Middle frontal gyrus (tissue), 1 donor: ENCODE data around the gene RAI1.

ENCODE experiments used
- DNase-seq: peaks from one replicate; pipeline ENCODE4 v3.0.0-alpha.2; 2015; ENCODE audit warnings: low spot score; ENCODE audit errors: extremely low spot score

RAI1 gene

GRCh38 chr17:17698371-17698770, 17.1 kb downstream of the RAI1 start:
- no peak for DNase-seq

GRCh38 chr17:17698869-17699351, 17.7 kb downstream of the RAI1 start:
- DNase-seq: no peak

- no peak for DNase-seq
These were observed 18.2 kb downstream of the RAI1 start for GRCh38 chr17:17699491-17699890.

- DNase-seq: no peak
These were observed 19.2 kb downstream of the RAI1 start for GRCh38 chr17:17700251-17700969.

GRCh38 chr17:17701112-17701511, 19.9 kb downstream of the RAI1 start:
- no peak for DNase-seq

- no peak for DNase-seq
These were observed 20.4 kb downstream of the RAI1 start for GRCh38 chr17:17701658-17702057.

GRCh38 chr17:17702449-17703139, 21.3 kb downstream of the RAI1 start:
- no peak for DNase-seq

- no peak for DNase-seq
These were observed 22.1 kb downstream of the RAI1 start for GRCh38 chr17:17703140-17703919.

GRCh38 chr17:17704931-17705330, 23.7 kb downstream of the RAI1 start:
- no peak for DNase-seq

GRCh38 chr17:17706140-17707060, 25.1 kb downstream of the RAI1 start:
- no peak for DNase-seq

GRCh38 chr17:17708295-17708694, 27.0 kb downstream of the RAI1 start:
- DNase-seq: no peak

GRCh38 chr17:17708816-17709215, 27.6 kb downstream of the RAI1 start:
- no peak for DNase-seq

- DNase-seq: no peak
These were observed 28.6 kb downstream of the RAI1 start for GRCh38 chr17:17709815-17710321.

GRCh38 chr17:17710355-17710727, 29.1 kb downstream of the RAI1 start:
- no peak for DNase-seq

- no peak for DNase-seq
These were observed 29.7 kb downstream of the RAI1 start for GRCh38 chr17:17710728-17711541.

- no peak for DNase-seq
These were observed 30.4 kb downstream of the RAI1 start for GRCh38 chr17:17711641-17712162.

GRCh38 chr17:17712268-17712924, 31.1 kb downstream of the RAI1 start:
- DNase-seq: no peak

GRCh38 chr17:17713839-17714238, 32.6 kb downstream of the RAI1 start:
- DNase-seq: no peak

GRCh38 chr17:17714261-17714866, 33.1 kb downstream of the RAI1 start:
- no peak for DNase-seq
